ENCODE data around the gene ATP2C2.

Gene ATP2C2

GRCh38 chr16:84499638-84500037 lies 131.3 kb downstream of the ATP2C2 start:
- no peak for DNase-seq

GRCh38 chr16:84500531-84500930 lies 132.2 kb downstream of the ATP2C2 start:
- DNase-seq = no peak

DNA sequence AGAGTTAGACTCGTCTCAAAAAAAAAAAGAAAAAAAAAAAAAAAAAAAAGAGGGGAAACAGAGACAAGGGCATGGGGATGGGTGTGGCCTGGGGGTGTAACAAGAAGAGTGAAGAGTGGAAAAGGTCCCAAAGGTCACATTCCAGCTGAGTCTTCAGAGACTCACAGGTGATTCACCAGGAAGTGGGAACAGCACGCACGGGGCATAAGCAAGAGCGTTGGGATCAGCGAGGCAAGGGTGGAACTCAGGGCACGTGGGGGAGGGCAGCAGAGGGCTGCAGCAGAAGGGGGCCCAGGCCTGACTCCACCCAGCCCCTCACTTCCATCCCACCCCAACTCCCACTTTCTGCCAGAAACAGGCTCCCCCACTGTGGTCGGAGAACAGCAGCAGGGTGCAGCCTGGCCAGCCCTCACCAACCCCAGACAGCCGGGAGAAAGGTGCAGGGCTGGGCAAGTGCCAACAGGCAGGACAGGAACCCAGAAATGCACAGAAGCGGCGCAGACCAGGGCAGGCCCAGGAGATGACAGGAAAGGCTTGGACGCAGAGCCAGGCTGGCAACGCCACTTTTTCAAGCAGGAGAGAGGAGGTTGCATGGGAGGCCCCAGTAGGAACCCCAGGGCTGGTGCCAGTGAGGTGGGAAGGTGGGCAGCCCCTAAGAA lies 132.9 kb downstream of the ATP2C2 start:
- DNase-seq = no peak

DNA sequence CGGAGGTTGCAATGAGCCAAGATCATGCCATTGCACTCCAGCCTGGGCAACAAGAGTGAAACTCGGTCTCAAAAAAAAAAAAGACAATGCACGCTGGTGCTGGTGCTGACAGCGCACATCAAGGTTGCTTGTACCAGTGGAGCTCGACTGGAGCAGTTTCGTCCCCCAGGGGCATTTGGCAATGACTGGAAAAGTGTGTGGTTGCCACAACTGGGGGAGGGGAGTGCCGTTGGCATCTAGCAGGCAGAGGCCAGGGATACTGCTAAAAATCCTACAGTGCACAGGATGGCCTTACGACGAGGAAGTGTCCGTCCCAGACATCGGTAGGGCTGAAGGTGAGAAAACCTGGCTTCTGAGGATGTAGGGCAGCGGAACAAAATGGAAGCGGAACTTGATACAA lies 133.7 kb downstream of the ATP2C2 start:
- DNase-seq = no peak

DNA sequence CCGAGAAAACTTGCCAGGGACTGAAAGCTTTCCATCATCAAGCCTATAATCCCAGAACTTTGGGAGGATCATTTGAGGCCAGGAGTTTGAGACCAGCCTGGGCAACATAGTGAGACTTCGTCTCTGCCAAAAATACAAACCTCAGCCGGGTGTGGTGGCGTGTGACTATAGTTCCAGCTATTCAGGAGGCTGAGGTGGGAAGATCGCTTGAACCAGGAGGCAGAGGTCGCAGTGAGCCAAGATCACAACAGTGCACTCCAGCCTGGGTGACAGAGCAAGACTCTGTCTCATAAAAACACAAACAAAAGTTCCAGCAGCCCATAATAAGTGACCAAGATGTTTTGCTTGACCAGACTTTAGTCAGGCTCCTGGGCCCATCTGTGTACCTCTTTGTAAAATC lies 134.2 kb downstream of the ATP2C2 start:
- DNase-seq = no peak

DNA sequence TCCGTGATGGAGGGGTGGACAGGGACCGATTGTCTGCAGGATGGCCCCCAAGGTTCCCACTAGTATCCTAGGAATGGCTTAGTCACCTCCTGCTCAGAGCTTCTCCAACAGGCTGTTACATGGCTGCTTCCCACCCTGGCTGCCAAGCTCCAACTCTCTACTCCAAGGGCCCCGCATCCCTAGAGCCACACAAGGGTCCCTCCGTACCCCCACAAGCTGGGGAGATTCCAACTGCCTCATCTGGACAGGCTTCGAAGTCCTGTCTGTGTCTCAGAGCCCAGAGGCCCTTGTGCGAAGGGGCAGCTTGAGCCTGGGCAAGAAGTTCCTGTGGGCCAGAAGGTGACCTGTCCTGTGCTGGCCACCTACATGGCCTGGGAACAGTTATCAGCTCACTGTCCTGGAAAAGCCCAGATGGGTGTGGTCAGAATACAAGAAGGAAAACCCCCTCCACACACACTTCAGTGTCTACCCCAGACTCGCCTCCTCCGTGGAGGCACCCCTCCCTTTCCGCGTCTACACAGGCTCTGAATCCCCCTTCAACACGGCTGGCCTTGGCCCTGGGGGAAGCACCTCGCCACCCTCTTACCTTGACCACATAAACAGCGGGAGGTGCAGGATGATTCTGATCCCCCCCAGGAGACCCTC lies 135.5 kb downstream of the ATP2C2 start:
- DNase-seq = no peak

GRCh38 chr16:84504420-84505248 lies 136.3 kb downstream of the ATP2C2 start, which contains the start of gene MEAK7:
MEAK7 (minus strand) TSS chr16:84504659; CDS start chr16:84498086, 6,573 bp downstream.
- DNase-seq = no peak

DNA sequence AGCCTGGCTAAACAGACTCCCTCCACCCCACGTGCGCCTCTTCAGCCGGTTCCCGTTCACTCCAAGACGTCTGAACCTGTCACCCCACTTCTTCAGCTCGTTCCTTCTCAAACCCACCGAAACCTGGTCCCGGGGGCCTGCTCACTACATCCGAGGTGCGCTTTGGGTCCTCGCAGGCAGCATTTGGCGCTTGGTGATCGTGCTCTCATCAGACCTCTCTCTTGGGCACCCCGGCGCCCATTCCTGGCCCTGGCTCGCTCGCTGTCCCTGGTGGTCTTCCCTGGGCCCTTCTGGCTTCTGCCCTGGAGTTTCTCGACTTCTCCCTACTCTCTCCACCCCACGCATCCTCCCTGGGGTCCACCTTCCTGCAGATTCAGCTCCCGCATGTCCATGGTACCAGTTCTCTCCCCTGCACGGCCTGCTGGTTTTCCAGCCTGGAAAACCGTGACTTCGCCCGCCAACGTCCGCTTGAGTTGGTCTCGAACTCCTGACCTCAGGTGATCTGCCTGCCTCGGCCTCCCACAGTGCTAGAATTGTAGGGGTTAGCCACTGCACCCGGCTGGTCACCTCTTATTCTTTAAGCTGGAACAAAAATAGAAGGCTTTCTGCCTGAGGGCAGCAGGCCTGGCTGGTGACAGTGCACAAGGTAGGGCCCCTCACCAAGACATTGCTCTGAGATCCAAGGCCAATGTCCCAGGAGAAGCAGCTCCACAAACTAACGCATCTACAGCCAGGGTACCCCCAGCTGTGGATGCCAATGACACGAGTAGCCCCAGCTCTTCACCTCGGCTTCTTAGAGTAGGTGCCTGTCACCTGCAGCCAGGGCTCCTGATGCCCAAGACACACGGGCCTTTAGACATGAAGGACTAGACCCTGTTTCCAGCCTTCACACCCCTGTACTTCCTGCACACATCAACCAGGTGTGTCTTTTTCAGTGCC lies 137.2 kb downstream of the ATP2C2 start:
- no peak for DNase-seq

DNA sequence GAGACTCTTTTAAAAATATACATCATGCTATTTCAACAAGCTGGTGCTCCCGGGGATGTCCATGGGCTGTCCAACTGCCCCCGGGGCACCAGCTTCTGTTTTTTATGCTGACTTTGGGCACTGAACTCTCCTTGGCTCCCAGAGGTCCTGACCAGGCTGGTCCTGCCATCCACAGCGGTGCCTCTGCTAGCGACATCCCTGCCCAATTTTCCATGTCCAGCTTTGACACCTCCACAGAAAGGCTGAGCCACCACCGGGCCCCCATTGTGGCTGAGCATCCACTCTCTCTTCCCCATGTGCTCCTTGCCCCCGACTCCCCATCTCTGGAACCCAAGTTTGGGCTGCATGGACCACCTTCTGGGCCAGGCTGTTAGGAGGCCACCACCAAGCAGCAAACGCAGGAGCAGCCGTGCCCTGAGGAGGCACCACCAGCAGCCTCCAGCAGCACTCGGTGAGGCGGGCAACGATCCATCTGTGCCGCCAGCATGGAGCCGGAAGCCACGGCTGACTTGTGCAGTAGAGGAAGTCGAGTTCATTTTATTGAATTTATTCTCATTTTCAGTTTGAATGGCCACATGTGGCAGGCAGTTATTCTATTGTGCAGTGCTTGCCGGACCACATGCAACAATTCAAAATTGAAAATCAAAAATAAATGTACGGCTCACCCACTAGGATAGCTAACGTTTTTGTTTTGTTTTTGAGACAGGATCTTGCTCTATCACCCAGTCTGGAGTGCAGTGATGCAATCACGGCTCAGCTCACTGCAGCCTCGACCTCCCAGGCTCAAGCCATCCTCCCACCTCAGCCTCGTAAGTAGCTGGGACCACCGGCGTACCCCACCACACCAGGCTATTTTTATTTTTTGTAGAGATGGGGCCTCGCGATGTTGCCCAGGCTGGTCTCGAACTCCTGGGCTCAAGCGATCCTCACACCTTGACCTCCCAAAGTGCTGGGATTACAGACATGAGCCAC lies 139.0 kb downstream of the ATP2C2 start:
- no peak for DNase-seq

DNA sequence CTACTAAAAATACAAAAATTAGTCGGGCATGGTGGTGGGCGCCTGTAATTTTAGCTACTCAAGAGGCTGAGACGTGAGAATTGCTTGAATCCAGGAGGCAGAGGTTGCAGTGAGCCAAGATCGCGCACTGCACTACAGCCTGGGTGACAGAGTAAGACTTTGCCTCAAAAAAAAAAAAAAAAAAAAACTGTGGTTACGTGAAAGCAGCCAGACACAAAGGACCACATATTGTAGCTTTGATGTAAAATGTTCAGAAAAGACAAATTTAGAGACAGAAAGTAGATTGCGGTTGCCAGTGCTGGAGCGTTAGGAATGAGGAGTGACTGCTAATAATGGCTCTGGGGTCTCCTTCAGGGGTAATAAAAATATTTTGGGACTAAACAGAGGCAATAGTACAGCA lies 140.2 kb downstream of the ATP2C2 start:
- DNase-seq = no peak

GRCh38 chr16:84509032-84509950 lies 141.0 kb downstream of the ATP2C2 start:
- DNase-seq = no peak

DNA sequence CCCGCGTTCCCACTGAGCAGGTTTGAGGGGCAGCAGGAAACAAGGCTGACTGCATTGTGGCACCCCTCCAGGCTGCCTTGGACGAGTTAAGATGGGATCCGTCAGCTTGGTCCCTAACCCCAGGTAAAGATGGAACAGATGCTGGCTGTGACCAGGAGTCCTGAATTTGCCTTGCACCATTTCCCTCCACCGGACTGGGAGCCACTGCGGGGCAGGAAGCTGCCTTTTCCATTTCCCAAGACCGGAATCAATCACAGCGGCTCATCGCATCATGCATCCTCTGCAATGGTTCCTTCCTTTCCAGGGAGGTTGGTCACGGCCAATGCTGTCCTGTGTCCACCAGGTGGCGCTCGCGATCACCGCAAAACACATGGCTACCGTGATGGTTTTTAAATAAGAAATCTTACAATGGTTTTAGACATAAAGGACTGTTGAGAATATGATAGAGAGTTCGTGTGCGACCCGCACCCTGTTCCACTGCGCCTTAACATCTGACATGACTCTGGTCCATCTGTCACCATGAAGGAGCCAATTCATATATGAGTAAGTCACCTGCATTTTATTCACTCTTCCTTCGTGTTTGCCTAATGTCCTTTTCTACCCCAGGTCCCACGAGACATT lies 143.0 kb downstream of the ATP2C2 start:
- peak; percentile 83 for DNase-seq

DNA sequence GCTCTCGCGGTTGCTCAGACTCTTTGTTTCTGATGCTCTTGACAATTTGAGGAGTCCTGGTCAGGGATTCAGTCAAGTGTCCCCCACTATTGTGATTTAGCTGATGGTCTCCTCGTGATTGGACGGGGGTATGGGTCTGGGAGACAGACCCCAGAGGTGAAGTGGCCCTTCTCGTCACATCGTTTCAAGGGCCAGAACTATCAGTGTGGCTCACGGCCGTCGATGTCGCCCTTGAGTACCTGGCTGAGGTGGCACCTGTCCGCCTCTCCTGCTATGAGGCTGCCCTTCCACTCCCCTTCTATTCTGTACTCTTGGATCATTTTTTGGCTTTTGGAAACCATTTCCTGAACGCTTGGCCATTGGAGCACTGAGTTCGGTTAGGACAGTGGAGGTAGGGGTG lies 143.5 kb downstream of the ATP2C2 start:
- DNase-seq = no peak

GRCh38 chr16:84513123-84513522 lies 144.8 kb downstream of the ATP2C2 start:
- no peak for DNase-seq

GRCh38 chr16:84513666-84514065 lies 145.3 kb downstream of the ATP2C2 start:
- DNase-seq = no peak

Measured in NCI-H1436 (cell line).